Transverse colon (tissue), 4 donors: ENCODE measurements around the gene GTPBP2. TPM values are rescaled to one million over a fixed set of nuclear protein-coding genes. Genes with fewer than 3 reads are reported as not detected.

ENCODE experiments used
- DNase-seq: peaks from one replicate; pipeline ENCODE4 v3.0.0-alpha.2; 2019
- H3K27ac ChIP-seq, 4 donors: fragments of 200-600 bp; sonication (generic); 2 replicates each; pipeline ENCODE4 v1.5.1; 2016 to 2018; ENCODE audit warnings: inconsistent platforms in 4 of 4
- H3K27me3 ChIP-seq: fragments of 200-600 bp; sonication (generic); 2 replicates; pipeline ENCODE4 v1.5.1; 2017; ENCODE audit warnings: inconsistent platforms
- H3K36me3 ChIP-seq, 4 donors: fragments of 200-600 bp; sonication (generic); 2 replicates each; pipeline ENCODE4 v1.5.1; 2017 to 2019; ENCODE audit warnings: inconsistent platforms in 4 of 4
- H3K4me1 ChIP-seq, 4 donors: fragments of 200-600 bp; sonication (generic); 2 replicates each; pipeline ENCODE4 v1.5.1; 2017 to 2020; ENCODE audit warnings: inconsistent platforms in 4 of 4
- H3K4me3 ChIP-seq, 4 donors: fragments of 200-600 bp; sonication (generic); 1 replicate in 1 of 4; 2 replicates in 3 of 4; pipeline versions ENCODE4 v1.5.1 to v1.6.1; 2017 to 2019; ENCODE audit warnings: inconsistent platforms in 4 of 4
- H3K9me3 ChIP-seq, 2 donors: fragments of 200-600 bp; sonication (generic); 2 replicates each; pipeline ENCODE4 v1.5.1; 2017 to 2019; ENCODE audit warnings: inconsistent platforms in 2 of 2
- EP300 ChIP-seq: sonication (generic); formaldehyde crosslinking; IDR thresholded peaks from one replicate; pipeline ENCODE4 v1.6.1; 2017; ENCODE audit warnings: antibody characterized with exemption, low read depth
- POLR2A ChIP-seq: fragments of 450-650 bp; IDR thresholded peaks from one replicate; pipeline ENCODE4 v1.6.1; 2016; ENCODE audit warnings: antibody characterized with exemption, mild to moderate bottlenecking, moderate library complexity
- POLR2AphosphoS5 ChIP-seq, 3 donors: sonication (generic); formaldehyde crosslinking; IDR thresholded peaks; one replicate each; pipeline ENCODE4 v1.6.1; 2016; ENCODE audit warnings: antibody characterized with exemption in 3 of 3
- WGBS, 2 donors: methylation state at CpG; one replicate each; pipeline ENCODE4 v1.1.5; 2018; ENCODE audit warnings: low coverage in 1 of 2; 5-methylcytosine and 5-hydroxymethylcytosine counted together
- in situ Hi-C, 4 donors: fragments of 200-750 bp; cut with MboI; loops; one replicate each; pipeline versions ENCODE4 v1.15.0 to v1.15.1; 2017; ENCODE audit warnings: low sequenced_read_pairs in 3 of 4, low pct_ligation_motif_present in 1 of 4, low pct_unique_long_range_greater_than_20kb in 1 of 4
- intact Hi-C: fragments of 100-400 bp; cut with DNase I; formaldehyde crosslinking; loops from one replicate; pipeline ENCODE4 v1.15.1; 2023; ENCODE audit warnings: low total_unique reads
- total RNA-seq, 4 donors: library from RNA; depleted of rRNA; stranded (reverse); fragments of >200 nt; gene quantifications; one replicate each; pipeline ENCODE4 v1.1.0, GENCODE V29; 2016
- TF ChIP-seq, protein P1 (sequence below), 5 experiments: fragments of 200-600 bp in 3 of 5; fragments of 450-650 bp in 2 of 5; sonication (generic) in 3 of 5; IDR thresholded peaks; 1 replicate in 2 of 5; 2 replicates in 3 of 5; pipeline ENCODE4 v1.5.1; 2016 to 2017; ENCODE audit warnings: antibody characterized with exemption in 5 of 5, inconsistent platforms in 3 of 5, mild to moderate bottlenecking in 2 of 5, moderate library complexity in 1 of 5

Gene GTPBP2, protein sequence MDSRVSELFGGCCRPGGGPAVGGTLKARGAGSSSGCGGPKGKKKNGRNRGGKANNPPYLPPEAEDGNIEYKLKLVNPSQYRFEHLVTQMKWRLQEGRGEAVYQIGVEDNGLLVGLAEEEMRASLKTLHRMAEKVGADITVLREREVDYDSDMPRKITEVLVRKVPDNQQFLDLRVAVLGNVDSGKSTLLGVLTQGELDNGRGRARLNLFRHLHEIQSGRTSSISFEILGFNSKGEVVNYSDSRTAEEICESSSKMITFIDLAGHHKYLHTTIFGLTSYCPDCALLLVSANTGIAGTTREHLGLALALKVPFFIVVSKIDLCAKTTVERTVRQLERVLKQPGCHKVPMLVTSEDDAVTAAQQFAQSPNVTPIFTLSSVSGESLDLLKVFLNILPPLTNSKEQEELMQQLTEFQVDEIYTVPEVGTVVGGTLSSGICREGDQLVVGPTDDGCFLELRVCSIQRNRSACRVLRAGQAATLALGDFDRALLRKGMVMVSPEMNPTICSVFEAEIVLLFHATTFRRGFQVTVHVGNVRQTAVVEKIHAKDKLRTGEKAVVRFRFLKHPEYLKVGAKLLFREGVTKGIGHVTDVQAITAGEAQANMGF
- 100 to 1,000 TPM in 1 of 4 donors, 10 to 100 TPM in 3; 83.7 to 115 (median 86.8) TPM for total RNA-seq

DNA sequence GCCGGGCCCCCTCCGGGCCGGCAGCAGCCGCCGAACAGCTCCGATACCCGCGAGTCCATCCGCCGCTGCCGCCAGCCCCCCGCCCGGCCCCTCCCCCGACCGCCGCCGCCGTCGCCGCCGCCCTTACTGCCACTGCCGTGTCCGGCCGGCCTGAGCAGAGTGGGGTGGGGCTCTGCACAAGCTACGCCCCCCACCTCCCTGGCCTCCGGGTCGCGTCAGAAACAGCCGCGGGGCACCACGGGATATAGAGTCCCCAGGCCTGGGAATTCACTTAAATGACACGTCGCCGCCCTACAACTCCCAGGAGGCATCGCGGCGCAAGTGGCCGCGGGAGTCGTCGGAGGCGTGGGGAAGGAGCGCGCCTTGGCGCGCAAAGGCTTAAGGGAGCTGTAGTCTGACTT lies at the start of gene GTPBP2:
Gene GTPBP2 (minus strand): TSS at position 161 of the 401 bp plus-strand sequence. CDS start 102 bp downstream, at position 59.
- no peaks in the 10 kb centered on the region for H3K9me3 ChIP-seq
- peaks cover 0 to 14% (median 0%) of the 10 kb centered on the region in 4 donors for H3K36me3 ChIP-seq
- H3K27ac ChIP-seq: peak within 1 kb of the TSS; percentile 97 to 100 (median 100)
- 1% methylated on average over 41 of the region's 46 CpGs; no CpG with 5 or more reads in 1 of the 2 donors for WGBS, 2 donors
- no peaks in the 10 kb centered on the region for H3K27me3 ChIP-seq
- in situ Hi-C loops: no loop called here
- TF ChIP-seq POLR2A: peak; percentile 16
- TF ChIP-seq, protein P1, sequence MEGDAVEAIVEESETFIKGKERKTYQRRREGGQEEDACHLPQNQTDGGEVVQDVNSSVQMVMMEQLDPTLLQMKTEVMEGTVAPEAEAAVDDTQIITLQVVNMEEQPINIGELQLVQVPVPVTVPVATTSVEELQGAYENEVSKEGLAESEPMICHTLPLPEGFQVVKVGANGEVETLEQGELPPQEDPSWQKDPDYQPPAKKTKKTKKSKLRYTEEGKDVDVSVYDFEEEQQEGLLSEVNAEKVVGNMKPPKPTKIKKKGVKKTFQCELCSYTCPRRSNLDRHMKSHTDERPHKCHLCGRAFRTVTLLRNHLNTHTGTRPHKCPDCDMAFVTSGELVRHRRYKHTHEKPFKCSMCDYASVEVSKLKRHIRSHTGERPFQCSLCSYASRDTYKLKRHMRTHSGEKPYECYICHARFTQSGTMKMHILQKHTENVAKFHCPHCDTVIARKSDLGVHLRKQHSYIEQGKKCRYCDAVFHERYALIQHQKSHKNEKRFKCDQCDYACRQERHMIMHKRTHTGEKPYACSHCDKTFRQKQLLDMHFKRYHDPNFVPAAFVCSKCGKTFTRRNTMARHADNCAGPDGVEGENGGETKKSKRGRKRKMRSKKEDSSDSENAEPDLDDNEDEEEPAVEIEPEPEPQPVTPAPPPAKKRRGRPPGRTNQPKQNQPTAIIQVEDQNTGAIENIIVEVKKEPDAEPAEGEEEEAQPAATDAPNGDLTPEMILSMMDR (IDR thresholded peaks at IDR 0.05): no peak
- no peak for TF ChIP-seq EP300
- TF ChIP-seq POLR2AphosphoS5 (IDR thresholded peaks at IDR 0.05): peak; percentile 79 to 86 (median 83)
- peaks cover 10 to 29% (median 22%) of the 10 kb centered on the region in 4 donors for H3K4me1 ChIP-seq
- peak within 1 kb of the TSS; percentile 92 to 99 (median 98) for H3K4me3 ChIP-seq
- peak; percentile 99 for DNase-seq
- intact Hi-C loops: no loop called here

DNA sequence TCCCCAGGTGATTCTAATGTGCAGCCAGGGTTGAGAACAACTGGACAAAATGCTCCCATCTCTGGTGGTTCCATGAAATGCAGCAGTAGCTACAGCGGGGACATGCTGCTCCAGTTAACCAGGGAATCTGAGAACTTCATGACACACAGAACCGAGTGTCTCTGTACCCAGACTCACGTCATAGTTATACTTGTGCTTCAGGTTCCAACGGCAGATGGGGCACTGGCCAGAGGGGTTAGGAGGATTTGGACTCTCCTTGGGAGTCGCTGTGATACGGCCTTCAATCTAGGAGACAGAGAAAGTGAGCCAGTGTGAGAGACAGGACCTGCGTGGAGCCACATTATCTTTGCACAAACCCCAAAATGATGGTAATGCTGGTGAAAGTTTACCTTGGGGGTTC lies 49.3 kb upstream of the GTPBP2 start:
- Histone ChIP-seq H3K4me3 (no peak overlapping the region), H3K4me1 (peaks cover 0 to 44% (median 31%) of the 10 kb centered on the region in 4 donors), H3K27me3 (no peaks in the 10 kb centered on the region), H3K36me3 (peaks cover 0 to 40% (median 13%) of the 10 kb centered on the region in 4 donors), H3K9me3 (no peaks in the 10 kb centered on the region), H3K27ac (peak overlapping the region; percentile 20 to 70 (median 48))
- intact Hi-C loops: no loop called here
- 93% methylated on average over 7 of the region's 7 CpGs; no CpG with 5 or more reads in 1 of the 2 donors for WGBS, 2 donors
- in situ Hi-C loops: no loop called here
- DNase-seq: no peak
- TF ChIP-seq POLR2AphosphoS5 (IDR thresholded peaks at IDR 0.05): no peak
- TF ChIP-seq, protein P1 (IDR thresholded peaks at IDR 0.05): no peak
- no peak for TF ChIP-seq POLR2A
- no peak for TF ChIP-seq EP300

DNA sequence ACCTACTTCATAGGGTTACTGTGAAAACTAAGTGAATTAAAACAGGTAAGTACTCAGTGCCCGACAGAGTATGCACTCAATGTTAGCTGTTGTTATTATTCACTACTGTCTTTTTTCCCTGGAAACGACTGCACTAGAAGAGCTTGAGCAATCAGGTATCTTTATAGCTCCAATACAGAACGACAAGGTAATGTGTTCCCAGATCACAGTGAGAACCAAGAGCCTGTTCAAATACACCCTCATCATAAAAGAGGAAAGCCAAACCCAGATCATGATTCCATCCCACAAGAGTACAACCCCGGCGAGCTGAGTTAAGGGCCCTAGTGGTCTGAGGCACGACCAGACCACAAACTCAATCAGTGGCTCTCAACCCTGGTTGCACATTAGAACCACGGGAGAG lies 48.7 kb upstream of the GTPBP2 start:
- H3K27ac ChIP-seq: peak overlapping the region; percentile 23 to 70 (median 48)
- intact Hi-C loops: no loop called here
- H3K4me3 ChIP-seq: no peak overlapping the region
- in situ Hi-C loops: no loop called here
- 55 to 59% methylated on average over 2 to 7 of the region's 7 CpGs for WGBS, 2 donors
- no peaks in the 10 kb centered on the region for H3K27me3 ChIP-seq
- TF ChIP-seq, protein P1 (IDR thresholded peaks at IDR 0.05): no peak
- TF ChIP-seq POLR2A: no peak
- no peak for TF ChIP-seq POLR2AphosphoS5 (IDR thresholded peaks at IDR 0.05)
- TF ChIP-seq EP300: no peak
- H3K9me3 ChIP-seq: no peaks in the 10 kb centered on the region
- H3K36me3 ChIP-seq: peaks cover 0 to 43% (median 13%) of the 10 kb centered on the region in 4 donors
- no peak for DNase-seq
- H3K4me1 ChIP-seq: peaks cover 0 to 44% (median 28%) of the 10 kb centered on the region in 4 donors

DNA sequence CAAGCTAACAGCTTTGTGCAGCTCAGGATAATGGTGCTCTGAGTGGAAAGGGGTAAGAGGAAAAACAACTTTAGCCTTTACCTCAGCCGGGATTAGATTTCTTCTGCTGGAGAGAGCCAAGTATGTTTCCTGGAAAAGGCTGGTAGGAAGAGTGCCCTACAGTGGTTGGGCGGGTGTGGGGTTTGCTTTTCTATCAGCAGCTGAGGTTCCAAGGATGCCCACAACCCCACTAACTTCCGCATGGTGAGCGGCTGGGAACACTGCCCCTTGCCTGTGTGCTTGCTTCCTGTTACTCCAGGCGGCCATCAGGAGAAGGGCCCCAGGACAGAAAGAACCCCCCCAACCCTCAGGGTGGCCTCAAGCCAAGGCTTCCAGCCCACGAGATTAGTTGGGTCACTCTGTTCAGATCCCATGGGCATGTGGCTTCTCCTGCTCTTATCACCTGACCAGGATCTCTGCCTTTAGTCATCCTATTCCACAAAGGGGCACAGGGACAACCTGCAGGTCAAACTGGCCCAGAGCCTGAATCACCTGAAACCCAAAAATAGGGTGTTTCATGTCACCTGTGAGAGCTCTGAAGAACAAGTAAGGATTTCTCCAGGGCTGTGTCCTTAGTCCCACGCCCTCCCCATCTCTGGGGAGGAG lies 48.0 kb upstream of the GTPBP2 start:
- no peak overlapping the region for H3K4me3 ChIP-seq
- H3K4me1 ChIP-seq: peaks cover 0 to 43% (median 28%) of the 10 kb centered on the region in 4 donors
- 79% methylated on average over 7 of the region's 7 CpGs; no CpG with 5 or more reads in 1 of the 2 donors for WGBS, 2 donors
- DNase-seq: no peak
- peak overlapping the region; percentile 23 to 70 (median 48) for H3K27ac ChIP-seq
- no peaks in the 10 kb centered on the region for H3K9me3 ChIP-seq
- in situ Hi-C loops (no loop called here), intact Hi-C loops (no loop called here)
- TF ChIP-seq, protein P1 (IDR thresholded peaks at IDR 0.05): no peak
- no peak for TF ChIP-seq EP300
- TF ChIP-seq POLR2A: no peak
- TF ChIP-seq POLR2AphosphoS5 (IDR thresholded peaks at IDR 0.05): no peak
- no peaks in the 10 kb centered on the region for H3K27me3 ChIP-seq
- H3K36me3 ChIP-seq: peaks cover 0 to 43% (median 13%) of the 10 kb centered on the region in 4 donors
